Measurements from ENCODE around the gene BHLHE41. TPM values are rescaled to one million over a fixed set of nuclear protein-coding genes. Genes with fewer than 3 reads are reported as not detected.

The BHLHE41 gene
- total RNA-seq, 1 donor from 2014 or later = 2.9 TPM

DNA sequence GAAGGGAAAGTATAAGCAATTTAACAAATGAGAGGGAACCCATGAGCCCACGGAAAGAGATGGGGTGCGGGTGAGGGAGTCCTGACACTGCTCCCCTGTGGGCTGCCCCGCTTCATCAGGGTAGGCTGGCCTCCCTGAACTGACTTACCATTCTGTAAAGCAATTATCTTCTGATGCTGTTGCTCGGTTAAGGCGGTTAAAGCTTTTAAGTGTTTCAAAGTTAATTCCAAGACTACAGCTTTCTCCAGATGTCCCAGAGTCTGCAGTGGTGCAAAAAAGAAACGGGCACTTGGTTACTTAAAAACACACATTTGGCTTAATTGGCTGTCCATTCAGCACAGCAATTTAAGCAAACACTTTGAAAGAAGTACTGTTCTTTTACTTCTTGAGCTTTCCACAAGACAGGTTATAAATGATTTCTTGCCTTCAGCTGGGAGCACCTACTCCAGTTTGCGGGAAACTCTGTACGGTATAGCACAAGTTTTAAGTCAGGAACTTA, 1.3 kb downstream of the BHLHE41 start:
- Histone ChIP-seq H3K27ac (ENCODE audit: low read depth, low read length) (peak overlapping the region; percentile 67), H3K27me3 (ENCODE audit: insufficient read depth, low read length) (peaks cover 8% of the 10 kb centered on the region), H3K4me3 (ENCODE audit: insufficient read depth, low read depth, low read length) (peak overlapping the region; percentile 69), H3K79me2 (ENCODE audit: insufficient read depth, low read length) (peaks cover 38% of the 10 kb centered on the region), H2AFZ (ENCODE audit: low read depth, low read length) (peak overlapping the region; percentile 70), H3K4me1 (ENCODE audit: insufficient read depth, low read length) (peaks cover 31% of the 10 kb centered on the region), H3K4me2 (ENCODE audit: low read length) (peak overlapping the region; percentile 95), H3K9me3 (ENCODE audit: insufficient read depth, low read depth, low read length) (no peaks in the 10 kb centered on the region), H3K9ac (ENCODE audit: low read length) (peak overlapping the region; percentile 84), H4K20me1 (ENCODE audit: insufficient read depth, low read length) (no peaks in the 10 kb centered on the region), H3K36me3 (ENCODE audit: insufficient read depth, low read length) (no peaks in the 10 kb centered on the region)
- no peaks in the 10 kb centered on the region for H3K9me3 Mint-ChIP-seq (ENCODE audit: unreplicated experiment)
- peak overlapping the region; percentile 94 for H3K27ac Mint-ChIP-seq (ENCODE audit: unreplicated experiment)
- peaks cover 34% of the 10 kb centered on the region for H3K27me3 Mint-ChIP-seq (ENCODE audit: low read depth, unreplicated experiment)
- no peaks in the 10 kb centered on the region for H3K36me3 Mint-ChIP-seq (ENCODE audit: low read depth, unreplicated experiment)
- FAIRE-seq = no peak
- TF ChIP-seq, protein P1, sequence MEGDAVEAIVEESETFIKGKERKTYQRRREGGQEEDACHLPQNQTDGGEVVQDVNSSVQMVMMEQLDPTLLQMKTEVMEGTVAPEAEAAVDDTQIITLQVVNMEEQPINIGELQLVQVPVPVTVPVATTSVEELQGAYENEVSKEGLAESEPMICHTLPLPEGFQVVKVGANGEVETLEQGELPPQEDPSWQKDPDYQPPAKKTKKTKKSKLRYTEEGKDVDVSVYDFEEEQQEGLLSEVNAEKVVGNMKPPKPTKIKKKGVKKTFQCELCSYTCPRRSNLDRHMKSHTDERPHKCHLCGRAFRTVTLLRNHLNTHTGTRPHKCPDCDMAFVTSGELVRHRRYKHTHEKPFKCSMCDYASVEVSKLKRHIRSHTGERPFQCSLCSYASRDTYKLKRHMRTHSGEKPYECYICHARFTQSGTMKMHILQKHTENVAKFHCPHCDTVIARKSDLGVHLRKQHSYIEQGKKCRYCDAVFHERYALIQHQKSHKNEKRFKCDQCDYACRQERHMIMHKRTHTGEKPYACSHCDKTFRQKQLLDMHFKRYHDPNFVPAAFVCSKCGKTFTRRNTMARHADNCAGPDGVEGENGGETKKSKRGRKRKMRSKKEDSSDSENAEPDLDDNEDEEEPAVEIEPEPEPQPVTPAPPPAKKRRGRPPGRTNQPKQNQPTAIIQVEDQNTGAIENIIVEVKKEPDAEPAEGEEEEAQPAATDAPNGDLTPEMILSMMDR (IDR thresholded peaks at IDR 0.05; ENCODE audit: insufficient read depth, low read depth, low read length) = no peak
- peak; percentile 27 for TF ChIP-seq EZH2 (IDR thresholded peaks at IDR 0.05; ENCODE audit: insufficient read depth, low read length)
- no peak for DNase-seq (ENCODE audit: low read depth)
- H3K4me3 Mint-ChIP-seq (ENCODE audit: unreplicated experiment) = peak overlapping the region; percentile 88
- H3K4me1 Mint-ChIP-seq (ENCODE audit: low read depth, unreplicated experiment) = peaks cover 8% of the 10 kb centered on the region

DNA sequence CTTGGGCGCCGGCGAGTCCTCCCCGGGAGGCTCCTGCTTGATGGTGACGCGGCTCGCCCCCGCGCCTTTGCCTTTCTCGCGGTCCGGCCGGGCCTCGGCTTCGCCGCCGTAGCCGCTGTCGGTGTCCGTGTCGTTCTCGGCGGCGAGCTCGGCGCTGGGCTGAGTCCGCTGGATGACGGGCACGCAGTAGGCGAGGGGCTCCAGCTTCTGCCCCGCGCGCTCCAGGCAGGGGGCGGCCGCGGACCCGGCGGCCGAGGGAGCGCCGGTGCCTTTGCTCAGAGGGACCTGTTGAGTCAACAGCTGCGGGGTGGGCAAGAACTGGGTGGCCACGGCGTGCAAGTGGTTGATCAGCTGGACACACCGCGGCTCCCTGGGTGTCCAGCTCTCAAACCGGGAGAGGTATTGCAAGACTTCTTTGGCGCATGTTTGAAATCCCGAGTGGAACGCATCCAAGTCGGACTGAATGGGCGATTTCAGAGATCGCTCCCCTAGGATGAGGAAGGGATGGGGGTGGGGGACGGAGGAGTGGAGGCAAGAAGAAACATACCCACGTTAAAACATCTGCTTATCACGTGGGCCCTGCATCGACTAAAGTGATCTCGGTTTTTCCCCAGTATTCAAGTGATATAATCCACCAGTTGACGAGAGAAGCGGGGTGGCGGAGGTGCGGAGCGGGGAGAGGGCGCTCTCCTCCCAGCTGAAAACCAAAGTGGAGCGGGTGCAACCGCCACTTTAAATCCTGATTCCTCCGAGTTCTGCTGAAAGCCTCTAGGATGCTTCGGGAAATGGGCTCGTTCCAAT, 2.0 kb downstream of the BHLHE41 start:
- peaks cover 29% of the 10 kb centered on the region for H3K27me3 Mint-ChIP-seq (ENCODE audit: low read depth, unreplicated experiment)
- H2AFZ ChIP-seq (ENCODE audit: low read depth, low read length) = peak overlapping the region; percentile 70
- H3K36me3 ChIP-seq (ENCODE audit: insufficient read depth, low read length) = no peaks in the 10 kb centered on the region
- peaks cover 38% of the 10 kb centered on the region for H3K79me2 ChIP-seq (ENCODE audit: insufficient read depth, low read length)
- peak overlapping the region; percentile 69 for H3K4me3 ChIP-seq (ENCODE audit: insufficient read depth, low read depth, low read length)
- H3K4me3 Mint-ChIP-seq (ENCODE audit: unreplicated experiment) = peak overlapping the region; percentile 88
- peak overlapping the region; percentile 67 for H3K27ac ChIP-seq (ENCODE audit: low read depth, low read length)
- no peaks in the 10 kb centered on the region for H3K9me3 ChIP-seq (ENCODE audit: insufficient read depth, low read depth, low read length)
- no peak for TF ChIP-seq EZH2 (IDR thresholded peaks at IDR 0.05; ENCODE audit: insufficient read depth, low read length)
- TF ChIP-seq, protein P1 (IDR thresholded peaks at IDR 0.05; ENCODE audit: insufficient read depth, low read depth, low read length) = peak; percentile 33
- no peaks in the 10 kb centered on the region for H3K9me3 Mint-ChIP-seq (ENCODE audit: unreplicated experiment)
- H3K36me3 Mint-ChIP-seq (ENCODE audit: low read depth, unreplicated experiment) = no peaks in the 10 kb centered on the region
- H3K27me3 ChIP-seq (ENCODE audit: insufficient read depth, low read length) = peaks cover 8% of the 10 kb centered on the region
- peak overlapping the region; percentile 84 for H3K9ac ChIP-seq (ENCODE audit: low read length)
- peak overlapping the region; percentile 95 for H3K4me2 ChIP-seq (ENCODE audit: low read length)
- H4K20me1 ChIP-seq (ENCODE audit: insufficient read depth, low read length) = no peaks in the 10 kb centered on the region
- H3K4me1 Mint-ChIP-seq (ENCODE audit: low read depth, unreplicated experiment) = peaks cover 6% of the 10 kb centered on the region
- no peak for FAIRE-seq
- peaks cover 31% of the 10 kb centered on the region for H3K4me1 ChIP-seq (ENCODE audit: insufficient read depth, low read length)
- peak overlapping the region; percentile 94 for H3K27ac Mint-ChIP-seq (ENCODE audit: unreplicated experiment)
- DNase-seq (ENCODE audit: low read depth) = peak; percentile 82

Measured in astrocyte (in vitro differentiated cells and primary cell).